ENCODE measurements around the gene GTF3C1.

The GTF3C1 gene

DNA sequence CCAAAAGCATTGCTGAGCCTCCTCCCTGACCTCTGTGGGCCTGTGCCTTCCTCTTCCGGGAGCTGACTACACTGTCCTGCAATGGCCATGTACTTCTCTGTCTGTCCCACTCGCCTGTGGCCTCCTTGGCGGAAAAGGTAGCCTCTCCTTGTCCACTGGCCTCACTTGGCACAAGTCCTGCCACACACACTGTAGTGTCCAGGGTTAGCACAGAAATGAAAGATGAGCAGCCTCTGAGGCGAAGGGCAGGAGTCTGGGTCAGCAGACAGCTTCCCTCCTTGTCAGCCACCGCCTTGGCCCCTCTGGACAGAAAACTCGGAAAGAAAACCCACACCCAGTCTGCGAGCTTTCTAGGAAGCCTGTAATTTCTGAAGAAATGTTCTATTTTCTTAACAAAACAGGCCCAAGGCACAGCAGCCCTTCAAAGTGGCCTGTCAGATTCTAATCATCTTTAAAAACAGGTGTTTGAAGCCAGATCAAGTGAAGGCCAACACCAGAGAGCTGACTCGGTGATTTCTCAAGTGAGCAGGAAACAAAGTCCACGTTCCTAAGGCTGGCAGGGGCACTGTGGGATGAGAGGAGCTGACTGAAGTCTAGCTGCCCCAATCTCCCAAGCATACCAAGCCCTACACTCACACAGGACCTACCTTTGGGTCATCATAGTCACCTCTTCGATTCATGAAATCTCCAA lies 67.2 kb downstream of the GTF3C1 start:
- peaks cover 96% of the 10 kb centered on the region for H3K36me3 Mint-ChIP-seq (ENCODE audit: low read depth)
- no peak overlapping the region for H3K4me3 Mint-ChIP-seq
- H3K9me3 Mint-ChIP-seq: no peaks in the 10 kb centered on the region
- H3K27ac Mint-ChIP-seq: no peak overlapping the region
- no peaks in the 10 kb centered on the region for H3K4me1 Mint-ChIP-seq (ENCODE audit: low read depth)
- no peaks in the 10 kb centered on the region for H3K27me3 Mint-ChIP-seq
- intact Hi-C loops (cut with micrococcal nuclease): no loop called here

DNA sequence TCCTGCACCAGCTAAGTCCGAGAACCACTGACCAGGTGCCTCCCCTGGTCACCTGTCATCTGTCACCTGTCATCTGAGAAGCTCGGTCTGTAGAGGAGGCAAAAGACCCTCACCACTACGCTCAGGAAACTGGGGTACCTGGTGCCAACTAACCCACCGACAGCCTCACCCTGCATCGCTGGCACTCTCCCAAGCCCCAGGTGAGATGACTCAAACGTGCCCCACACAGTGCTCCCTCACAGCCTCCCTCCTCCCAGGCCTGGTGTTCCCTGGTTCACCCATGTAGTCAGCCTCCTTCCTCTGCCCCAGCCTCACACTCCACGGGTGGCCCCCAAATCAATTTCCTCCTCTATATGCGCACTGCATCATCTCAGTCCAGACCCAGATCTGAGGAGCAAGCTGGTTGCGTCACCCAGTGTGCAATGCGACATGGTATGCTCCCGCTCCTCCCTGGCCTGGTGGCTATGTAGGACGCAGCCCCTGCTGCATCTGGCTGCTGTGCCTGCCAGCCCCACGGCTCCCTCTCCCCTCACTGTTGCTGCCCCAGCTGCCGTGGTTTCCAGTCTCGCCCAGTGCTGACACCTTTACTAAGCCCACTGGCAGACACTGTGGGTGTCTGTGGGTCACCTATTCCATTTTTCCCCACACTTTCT lies 68.3 kb downstream of the GTF3C1 start:
- Mint-ChIP-seq H3K27me3 (no peaks in the 10 kb centered on the region), H3K4me1 (ENCODE audit: low read depth) (no peaks in the 10 kb centered on the region), H3K9me3 (no peaks in the 10 kb centered on the region), H3K27ac (no peak overlapping the region), H3K36me3 (ENCODE audit: low read depth) (peaks cover 96% of the 10 kb centered on the region), H3K4me3 (no peak overlapping the region)
- intact Hi-C loops (cut with micrococcal nuclease): no loop called here

DNA sequence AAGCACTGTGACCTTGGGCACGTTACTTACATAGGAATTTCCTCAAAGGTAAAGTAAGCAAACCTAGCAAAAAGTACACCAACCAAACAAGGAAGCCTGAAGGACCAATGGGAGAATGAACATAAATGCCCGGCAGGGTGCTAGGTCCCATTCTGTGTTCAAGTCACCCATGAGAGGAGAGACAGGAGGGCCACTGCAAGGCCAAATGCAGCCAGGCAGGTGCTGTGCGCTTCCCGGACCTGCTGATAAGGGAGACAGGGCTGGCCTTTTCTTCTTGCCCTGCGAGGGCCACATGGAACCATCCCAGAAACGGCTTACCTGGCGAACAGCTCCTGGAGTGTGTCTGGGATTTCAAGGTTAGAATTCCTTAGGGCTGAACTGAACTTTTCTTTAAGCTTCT lies 69.0 kb downstream of the GTF3C1 start:
- Mint-ChIP-seq H3K36me3 (ENCODE audit: low read depth) (peaks cover 96% of the 10 kb centered on the region), H3K27ac (no peak overlapping the region)

GRCh38 chr16:27476240-27476639 lies 73.5 kb downstream of the GTF3C1 start:
- intact Hi-C loops (cut with micrococcal nuclease): no loop called here
- Mint-ChIP-seq H3K27ac (no peak overlapping the region), H3K4me3 (no peak overlapping the region), H3K9me3 (no peaks in the 10 kb centered on the region), H3K27me3 (no peaks in the 10 kb centered on the region), H3K36me3 (ENCODE audit: low read depth) (peaks cover 96% of the 10 kb centered on the region), H3K4me1 (ENCODE audit: low read depth) (peaks cover under 1% of the 10 kb centered on the region)

More for the DNA sequence above, 69.0 kb downstream of the GTF3C1 start:
- intact Hi-C loops (cut with micrococcal nuclease): no loop called here
- Mint-ChIP-seq H3K4me1 (ENCODE audit: low read depth) (no peaks in the 10 kb centered on the region), H3K4me3 (no peak overlapping the region), H3K9me3 (no peaks in the 10 kb centered on the region), H3K27me3 (no peaks in the 10 kb centered on the region)

DNA sequence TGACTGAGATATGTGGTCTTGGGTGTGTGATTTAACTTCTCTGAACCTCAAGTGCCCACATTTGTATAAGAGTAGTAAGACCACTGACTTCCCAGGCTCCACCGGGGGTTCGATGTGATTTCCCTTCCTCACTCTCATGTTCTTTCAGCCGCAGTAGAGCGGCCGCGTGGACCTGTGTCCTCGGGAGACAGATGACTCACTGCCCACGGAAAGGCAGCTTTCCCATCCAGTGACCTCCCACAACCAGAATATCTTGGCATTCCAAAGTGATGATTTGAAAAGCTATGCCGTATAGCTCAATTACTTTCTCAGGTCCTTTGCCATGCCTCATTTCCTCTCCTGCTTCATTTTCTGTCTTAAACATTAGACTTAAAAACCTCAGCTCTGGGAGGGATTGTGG lies 74.2 kb downstream of the GTF3C1 start:
- H3K36me3 Mint-ChIP-seq (ENCODE audit: low read depth): peaks cover 96% of the 10 kb centered on the region
- no peak overlapping the region for H3K4me3 Mint-ChIP-seq
- H3K4me1 Mint-ChIP-seq (ENCODE audit: low read depth): peaks cover 7% of the 10 kb centered on the region
- intact Hi-C loops (cut with micrococcal nuclease): no loop called here
- no peaks in the 10 kb centered on the region for H3K27me3 Mint-ChIP-seq
- no peaks in the 10 kb centered on the region for H3K9me3 Mint-ChIP-seq
- no peak overlapping the region for H3K27ac Mint-ChIP-seq

DNA sequence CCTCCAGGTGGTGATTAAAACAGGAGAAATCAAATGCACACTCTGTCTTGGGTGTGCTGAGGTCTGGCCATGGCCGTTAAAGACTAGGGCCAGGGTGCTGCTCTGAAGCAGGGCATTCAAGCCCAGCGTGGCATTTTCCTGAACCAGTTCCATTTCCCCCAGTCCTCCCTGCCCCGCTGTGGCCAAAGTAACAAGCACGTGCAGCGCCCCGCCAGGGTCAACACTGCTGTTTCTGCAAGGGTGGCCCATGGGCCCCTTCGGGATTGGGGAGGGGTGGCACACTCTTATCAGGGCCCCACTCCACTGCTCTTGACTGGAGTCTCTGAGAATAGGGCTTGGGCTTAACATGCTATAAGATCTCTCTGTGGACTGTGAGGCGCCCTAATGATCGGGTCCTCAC lies 74.8 kb downstream of the GTF3C1 start:
- intact Hi-C loops (cut with micrococcal nuclease): no loop called here
- Mint-ChIP-seq H3K9me3 (no peaks in the 10 kb centered on the region), H3K4me1 (ENCODE audit: low read depth) (peaks cover 9% of the 10 kb centered on the region), H3K27ac (no peak overlapping the region), H3K4me3 (no peak overlapping the region), H3K27me3 (no peaks in the 10 kb centered on the region), H3K36me3 (ENCODE audit: low read depth) (peaks cover 96% of the 10 kb centered on the region)

DNA sequence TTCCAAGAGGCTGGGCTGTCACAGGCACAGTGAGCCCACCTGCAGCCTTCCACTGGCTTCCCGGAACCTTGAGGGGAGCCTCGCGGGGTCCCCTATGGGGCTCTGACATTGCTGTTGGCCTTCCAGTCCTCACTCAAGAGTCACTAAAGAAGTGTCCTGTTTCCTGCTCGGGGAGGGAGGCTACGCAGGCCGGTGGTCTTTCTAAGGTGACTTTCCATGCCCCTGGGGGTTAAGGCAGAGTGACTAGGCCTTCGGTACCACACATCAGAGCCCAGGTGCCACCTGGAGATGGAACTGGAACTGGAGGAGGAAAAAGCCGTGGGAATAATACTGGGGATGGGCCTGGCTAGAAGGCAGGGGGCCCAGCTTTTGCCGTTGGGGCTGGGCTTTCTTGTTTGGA lies 75.7 kb downstream of the GTF3C1 start:
- Mint-ChIP-seq H3K27me3 (no peaks in the 10 kb centered on the region), H3K36me3 (ENCODE audit: low read depth) (peaks cover 99% of the 10 kb centered on the region), H3K9me3 (no peaks in the 10 kb centered on the region), H3K4me3 (no peak overlapping the region), H3K27ac (no peak overlapping the region), H3K4me1 (ENCODE audit: low read depth) (peaks cover 9% of the 10 kb centered on the region)
- intact Hi-C loops (cut with micrococcal nuclease): no loop called here

GRCh38 chr16:27473101-27473900 lies 76.4 kb downstream of the GTF3C1 start:
- Mint-ChIP-seq H3K9me3 (no peaks in the 10 kb centered on the region), H3K27ac (no peak overlapping the region), H3K36me3 (ENCODE audit: low read depth) (peaks cover 99% of the 10 kb centered on the region), H3K4me3 (no peak overlapping the region), H3K27me3 (no peaks in the 10 kb centered on the region), H3K4me1 (ENCODE audit: low read depth) (peaks cover 9% of the 10 kb centered on the region)
- intact Hi-C loops (cut with micrococcal nuclease): no loop called here

DNA sequence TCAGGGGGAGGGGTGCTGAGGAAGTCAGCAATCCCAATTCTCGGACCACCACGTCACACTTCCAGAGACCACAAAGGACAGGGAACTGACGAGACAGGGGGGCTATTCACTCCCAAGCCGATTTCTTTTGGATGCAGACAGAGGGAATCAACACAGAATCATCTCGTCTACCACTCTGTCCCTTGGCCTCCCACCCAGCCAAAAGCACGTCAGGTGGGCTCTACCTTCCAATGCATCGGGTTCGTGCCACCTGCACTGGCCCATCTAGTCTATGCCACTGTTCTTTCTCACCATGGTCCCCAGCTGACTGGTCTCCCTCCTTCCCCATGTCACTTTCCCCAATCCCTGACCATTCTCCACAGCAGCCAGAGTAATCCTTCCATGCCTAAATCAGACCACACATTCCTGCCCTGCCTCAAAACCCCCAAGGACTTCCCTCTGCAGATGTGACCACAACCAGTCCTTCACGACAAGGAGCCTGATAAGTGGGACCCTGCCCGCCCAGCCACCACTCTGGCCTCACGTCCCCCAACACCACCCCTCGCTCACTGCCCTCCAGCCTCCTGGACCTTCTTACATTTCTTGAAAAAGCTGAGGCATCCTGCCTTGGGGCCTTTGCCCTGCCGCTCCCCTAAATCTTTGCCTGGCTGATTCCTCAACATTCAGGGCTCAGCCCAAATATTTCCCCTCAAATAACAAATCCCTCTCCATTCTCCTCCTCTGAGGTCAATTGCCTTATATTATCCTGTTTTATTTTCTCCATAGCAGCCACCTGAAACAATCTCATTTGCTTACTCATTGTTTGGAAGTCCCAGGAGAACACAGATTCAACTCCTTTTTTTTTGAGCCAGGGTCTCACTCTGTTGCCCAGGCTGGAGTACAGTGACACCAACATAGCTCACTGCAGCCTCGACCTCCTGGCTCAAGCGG lies 77.4 kb downstream of the GTF3C1 start:
- Mint-ChIP-seq H3K27ac (no peak overlapping the region), H3K4me3 (no peak overlapping the region), H3K4me1 (ENCODE audit: low read depth) (peaks cover 9% of the 10 kb centered on the region), H3K9me3 (no peaks in the 10 kb centered on the region), H3K27me3 (no peaks in the 10 kb centered on the region), H3K36me3 (ENCODE audit: low read depth) (peaks cover 99% of the 10 kb centered on the region)
- intact Hi-C loops (cut with micrococcal nuclease): no loop called here

DNA sequence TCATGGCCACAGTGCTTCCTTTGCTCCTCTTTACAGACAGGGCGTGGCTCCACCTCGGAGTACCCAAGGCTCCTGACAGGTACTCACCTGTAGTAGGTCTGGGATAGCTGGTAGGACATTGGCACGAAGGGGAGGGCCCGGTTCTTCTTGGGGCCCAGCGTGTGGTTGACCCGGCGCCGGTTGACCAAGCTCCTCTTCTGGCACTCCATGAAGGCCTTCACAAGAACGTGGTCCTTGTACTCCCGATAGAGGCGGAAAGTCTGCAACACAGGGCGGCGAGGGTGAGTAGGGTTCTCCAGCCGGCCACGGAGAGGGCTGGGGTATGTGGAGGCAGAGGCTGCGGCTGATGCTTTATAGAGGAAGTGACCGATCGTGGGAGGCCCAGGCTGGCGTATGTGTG lies 78.1 kb downstream of the GTF3C1 start:
- H3K9me3 Mint-ChIP-seq: no peaks in the 10 kb centered on the region
- intact Hi-C loops (cut with micrococcal nuclease): no loop called here
- H3K36me3 Mint-ChIP-seq (ENCODE audit: low read depth): peaks cover 99% of the 10 kb centered on the region
- H3K27me3 Mint-ChIP-seq: no peaks in the 10 kb centered on the region
- H3K27ac Mint-ChIP-seq: no peak overlapping the region
- no peak overlapping the region for H3K4me3 Mint-ChIP-seq
- H3K4me1 Mint-ChIP-seq (ENCODE audit: low read depth): peaks cover 9% of the 10 kb centered on the region

DNA sequence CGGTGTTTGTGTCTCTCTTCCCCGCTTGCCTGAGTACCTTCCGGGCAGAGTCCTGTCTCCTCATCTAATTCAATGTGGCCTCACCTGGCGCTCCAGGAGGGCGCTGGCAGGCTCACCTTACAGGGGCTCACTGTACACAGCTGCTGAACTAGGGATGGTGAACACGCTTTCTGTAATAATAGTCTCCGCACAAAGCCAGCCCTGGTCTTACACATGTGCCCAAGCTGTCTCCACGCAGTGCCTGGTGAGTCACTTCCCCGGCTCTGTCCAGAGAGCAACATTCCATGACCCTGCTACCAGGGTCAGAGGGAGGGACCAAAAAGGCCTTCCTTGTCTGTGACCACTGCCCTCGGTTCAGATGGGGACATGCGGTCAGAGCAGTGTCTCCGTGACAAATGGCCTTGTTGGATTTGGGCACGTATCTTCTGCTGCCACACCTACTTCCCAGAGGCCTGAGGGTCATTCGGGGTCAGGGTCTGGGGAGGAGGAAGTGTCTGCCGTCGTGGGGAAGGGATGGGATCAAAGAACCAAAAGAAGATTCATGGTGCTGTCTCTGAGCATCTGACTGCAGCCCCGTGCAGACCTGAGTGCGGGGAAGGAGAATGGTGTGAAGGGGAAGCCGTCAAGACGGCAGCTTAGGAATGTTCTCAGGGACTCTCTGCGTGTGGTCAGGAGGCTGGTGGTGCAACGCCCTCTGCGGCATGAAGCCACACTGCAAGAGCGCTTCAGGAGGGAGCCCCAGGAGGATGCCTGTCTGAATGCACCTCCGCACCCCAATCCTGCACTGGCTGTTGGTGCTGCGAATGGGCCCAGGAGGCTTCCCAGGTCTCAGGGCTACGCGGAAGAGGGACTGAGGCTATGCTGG lies 78.9 kb downstream of the GTF3C1 start:
- Mint-ChIP-seq H3K4me3 (no peak overlapping the region), H3K4me1 (ENCODE audit: low read depth) (peaks cover 9% of the 10 kb centered on the region), H3K9me3 (no peaks in the 10 kb centered on the region), H3K36me3 (ENCODE audit: low read depth) (peaks cover 99% of the 10 kb centered on the region), H3K27ac (no peak overlapping the region), H3K27me3 (no peaks in the 10 kb centered on the region)
- intact Hi-C loops (cut with micrococcal nuclease): no loop called here

- intact Hi-C loops (cut with micrococcal nuclease): no loop called here
- H3K4me3 Mint-ChIP-seq: no peak overlapping the region
- H3K27me3 Mint-ChIP-seq: no peaks in the 10 kb centered on the region
- peaks cover 9% of the 10 kb centered on the region for H3K4me1 Mint-ChIP-seq (ENCODE audit: low read depth)
- no peaks in the 10 kb centered on the region for H3K9me3 Mint-ChIP-seq
- no peak overlapping the region for H3K27ac Mint-ChIP-seq
- peaks cover 99% of the 10 kb centered on the region for H3K36me3 Mint-ChIP-seq (ENCODE audit: low read depth)
These were observed 80.7 kb downstream of the GTF3C1 start for GRCh38 chr16:27468941-27469531.
